ENCODE measurements around the gene TBC1D32. TPM values are rescaled to one million over a fixed set of nuclear protein-coding genes. Genes with fewer than 3 reads are reported as not detected.

The TBC1D32 gene
- total RNA-seq, 1 experiment from 2014 or later = 9.0 TPM

DNA sequence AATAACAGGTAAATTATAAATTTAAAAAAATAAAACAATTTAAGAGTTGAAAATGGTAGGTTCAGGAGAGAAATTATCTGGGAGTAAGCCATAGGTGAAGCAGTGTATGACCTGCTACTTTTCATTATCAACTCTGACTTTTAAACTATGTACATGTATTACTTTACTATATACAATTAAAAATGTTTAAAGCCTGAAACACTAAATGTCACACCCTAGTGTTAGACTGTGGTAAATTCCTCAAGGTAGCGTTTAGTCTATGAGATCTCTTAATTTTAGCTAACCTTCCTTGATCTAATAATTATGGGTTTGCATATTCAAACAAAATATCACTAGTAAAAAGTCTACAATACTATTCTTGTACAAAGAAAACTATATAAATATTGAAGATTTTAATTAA, 22.3 kb upstream of the TBC1D32 start:
- no peak overlapping the region for H3K27ac ChIP-seq (ENCODE audit: insufficient read length, low read depth, low read length)
- no peak overlapping the region for H4K5ac ChIP-seq (ENCODE audit: insufficient read length, low read depth, low read length)
- Mint-ChIP-seq H3K4me3 (no peak overlapping the region), H3K4me1 (peaks cover 8 to 12% of the 10 kb centered on the region in 2 experiments), H3K9me3 (no peaks in the 10 kb centered on the region), H3K36me3 (ENCODE audit: insufficient read depth in 1 of 3, low read depth in 3 of 3) (no peaks in the 10 kb centered on the region), H3K27ac (no peak overlapping the region), H3K27me3 (ENCODE audit: low read depth) (no peaks in the 10 kb centered on the region)
- H2AK5ac ChIP-seq (ENCODE audit: insufficient read length, low read length) = no peak overlapping the region
- H2BK5ac ChIP-seq (ENCODE audit: insufficient read length, low read length) = no peak overlapping the region
- H4K20me1 ChIP-seq (ENCODE audit: control insufficient read depth, insufficient read depth, insufficient read length) = no peaks in the 10 kb centered on the region
- H2BK20ac ChIP-seq (ENCODE audit: low read depth, low read length, poor library complexity, severe bottlenecking) = no peak overlapping the region
- no peak overlapping the region for H2BK12ac ChIP-seq (ENCODE audit: insufficient read length, low read depth, low read length)
- H3T11ph ChIP-seq (ENCODE audit: low read length) = no peak overlapping the region
- H3K56ac ChIP-seq (ENCODE audit: insufficient read length, low read depth, low read length) = no peak overlapping the region
- H3K23me2 ChIP-seq (ENCODE audit: insufficient read length, low read depth, low read length, poor library complexity, severe bottlenecking) = no peaks in the 10 kb centered on the region
- no peak overlapping the region for H4K91ac ChIP-seq (ENCODE audit: insufficient read length, low read depth, low read length)
- no peak overlapping the region for H3K18ac ChIP-seq (ENCODE audit: insufficient read length, low read depth, low read length)
- H2AFZ ChIP-seq (ENCODE audit: low read length) = no peak overlapping the region
- H3K79me2 ChIP-seq (ENCODE audit: insufficient read depth, low read length) = no peaks in the 10 kb centered on the region
- TF ChIP-seq, protein P1, sequence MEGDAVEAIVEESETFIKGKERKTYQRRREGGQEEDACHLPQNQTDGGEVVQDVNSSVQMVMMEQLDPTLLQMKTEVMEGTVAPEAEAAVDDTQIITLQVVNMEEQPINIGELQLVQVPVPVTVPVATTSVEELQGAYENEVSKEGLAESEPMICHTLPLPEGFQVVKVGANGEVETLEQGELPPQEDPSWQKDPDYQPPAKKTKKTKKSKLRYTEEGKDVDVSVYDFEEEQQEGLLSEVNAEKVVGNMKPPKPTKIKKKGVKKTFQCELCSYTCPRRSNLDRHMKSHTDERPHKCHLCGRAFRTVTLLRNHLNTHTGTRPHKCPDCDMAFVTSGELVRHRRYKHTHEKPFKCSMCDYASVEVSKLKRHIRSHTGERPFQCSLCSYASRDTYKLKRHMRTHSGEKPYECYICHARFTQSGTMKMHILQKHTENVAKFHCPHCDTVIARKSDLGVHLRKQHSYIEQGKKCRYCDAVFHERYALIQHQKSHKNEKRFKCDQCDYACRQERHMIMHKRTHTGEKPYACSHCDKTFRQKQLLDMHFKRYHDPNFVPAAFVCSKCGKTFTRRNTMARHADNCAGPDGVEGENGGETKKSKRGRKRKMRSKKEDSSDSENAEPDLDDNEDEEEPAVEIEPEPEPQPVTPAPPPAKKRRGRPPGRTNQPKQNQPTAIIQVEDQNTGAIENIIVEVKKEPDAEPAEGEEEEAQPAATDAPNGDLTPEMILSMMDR (conservative IDR thresholded peaks at IDR 0.05) = peak; percentile 47
- H3K14ac ChIP-seq (ENCODE audit: insufficient read depth, low read length) = no peak overlapping the region
- no peaks in the 10 kb centered on the region for H3K9me3 ChIP-seq (ENCODE audit: control insufficient read depth, low read depth, low read length)
- H2BK15ac ChIP-seq (ENCODE audit: low read depth, low read length) = no peak overlapping the region
- no peak for DNase-seq
- H4K8ac ChIP-seq (replicated peaks; ENCODE audit: insufficient read length, low read depth, low read length) = no peak overlapping the region
- WGBS (ENCODE audit: extremely low coverage, insufficient read length, low lambda C conversion rate) = no CpG with 5 or more reads among the region's 1 CpG
- no peak overlapping the region for H3K4me2 ChIP-seq (ENCODE audit: insufficient read depth, insufficient read length, low read length)
- H2BK120ac ChIP-seq (ENCODE audit: low read depth, low read length, poor library complexity, severe bottlenecking) = no peak overlapping the region
- no peak overlapping the region for H3K9ac ChIP-seq (ENCODE audit: extremely low read depth, insufficient read length, low read length)
- no peaks in the 10 kb centered on the region for H3K27me3 ChIP-seq (ENCODE audit: insufficient read depth, low read length)
- H3K23ac ChIP-seq (ENCODE audit: insufficient read length, low read depth, low read length) = no peak overlapping the region
- no peak overlapping the region for H3K4ac ChIP-seq (ENCODE audit: low read depth, low read length)
- no peaks in the 10 kb centered on the region; the same call in 1 of the 2 replicates for H3K4me1 ChIP-seq (ENCODE audit: insufficient read depth, low read length)
- no peaks in the 10 kb centered on the region for H3K79me1 ChIP-seq (ENCODE audit: insufficient read depth, low read depth, low read length, poor library complexity, severe bottlenecking)
